ENCODE data around the gene SYT3. TPM values are rescaled to one million over a fixed set of nuclear protein-coding genes. Genes with fewer than 3 reads are reported as not detected.

The SYT3 gene
- total and polyA plus RNA-seq, 2 of the 8 experiments (the other 6 are each of a cell fraction or from before 2014, with no cell fraction given) = 6.7 to 17.3 TPM

- TF ChIP-seq ATF3 (IDR thresholded peaks at IDR 0.05; ENCODE audit: insufficient read depth, low read depth, low read length) = no peak
- TF ChIP-seq CHD7 (IDR thresholded peaks at IDR 0.05; ENCODE audit: insufficient replicate concordance, low read length) = no peak
- TF ChIP-seq RFX5 (IDR thresholded peaks at IDR 0.05; ENCODE audit: borderline replicate concordance, low read depth, low read length) = no peak
- TF ChIP-seq HDAC2 (IDR thresholded peaks at IDR 0.05; ENCODE audit: borderline replicate concordance in 1 of 2, low read depth in 2 of 2, low read length in 2 of 2) = peak in 1 of 2 experiments; percentile 59; a peak in 1 of 4 replicates
- TF ChIP-seq SAP30 (IDR thresholded peaks at IDR 0.05; ENCODE audit: insufficient read depth, insufficient replicate concordance, low read length) = peak; percentile 59
- no peak for TF ChIP-seq USF2 (IDR thresholded peaks at IDR 0.05; ENCODE audit: low read length)
Measured at GRCh38 chr19:50658441-50659317, 19.0 kb upstream of the SYT3 start (continued).

Data from H1 (cell line).